ENCODE results near the gene MAPK10.

The MAPK10 gene

DNA sequence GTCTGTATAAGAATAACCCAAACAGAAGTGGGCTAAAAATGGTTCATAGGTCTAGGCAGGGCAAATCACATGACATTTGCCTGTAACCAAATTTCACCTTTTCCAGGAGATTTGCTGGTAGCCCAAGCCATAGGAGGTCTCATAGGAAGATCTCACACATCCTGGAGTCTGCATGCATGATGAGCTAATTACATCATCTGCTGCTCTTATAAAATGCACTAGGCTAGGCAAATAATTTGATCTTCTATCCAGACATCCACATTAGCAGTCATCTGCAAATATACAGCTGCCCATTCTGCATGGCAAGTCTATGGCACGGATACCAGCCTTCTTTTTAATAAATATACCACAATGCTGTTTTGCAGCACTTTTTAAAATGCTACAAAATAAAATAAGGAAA, 87.2 kb downstream of the MAPK10 start:
- DNase-seq, result no peak

DNA sequence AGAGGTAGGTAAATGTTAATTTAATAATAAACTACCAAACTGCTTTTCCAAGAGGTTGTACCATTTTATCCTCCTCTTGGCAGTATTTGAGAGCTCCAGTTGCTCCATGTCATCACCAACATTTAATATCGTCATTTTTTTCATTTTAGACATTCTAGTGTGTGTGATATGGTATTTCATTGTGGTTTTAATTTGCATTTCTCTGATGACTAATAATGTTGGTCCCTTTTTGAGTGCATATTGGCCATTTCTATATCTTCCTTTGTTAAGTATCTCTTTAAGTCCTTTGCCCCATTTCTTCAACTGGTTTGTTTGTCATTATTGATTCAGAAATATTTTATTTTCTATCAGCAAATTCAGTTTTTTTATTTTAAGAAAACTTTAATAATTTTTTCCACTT, 88.8 kb downstream of the MAPK10 start:
- DNase-seq, result no peak

DNA sequence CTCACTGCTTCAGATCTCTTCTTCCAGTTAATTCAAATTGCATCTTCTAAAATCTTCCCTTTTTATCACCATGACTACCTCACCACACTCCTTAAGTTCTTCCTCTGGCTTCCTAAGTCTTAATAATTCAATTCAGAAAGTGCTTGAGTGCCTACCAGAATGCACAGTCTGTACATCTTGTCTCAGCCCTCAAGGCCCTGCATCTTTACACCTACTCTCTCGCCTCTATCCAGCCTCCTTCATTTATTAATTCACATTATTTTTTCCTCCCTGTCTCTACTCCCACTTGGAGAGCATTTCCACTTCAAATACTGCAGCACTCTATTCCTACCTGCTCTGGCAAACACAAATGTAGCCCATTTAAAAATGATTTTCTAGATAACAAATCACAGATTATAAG, 90.5 kb downstream of the MAPK10 start:
- DNase-seq, result no peak

DNA sequence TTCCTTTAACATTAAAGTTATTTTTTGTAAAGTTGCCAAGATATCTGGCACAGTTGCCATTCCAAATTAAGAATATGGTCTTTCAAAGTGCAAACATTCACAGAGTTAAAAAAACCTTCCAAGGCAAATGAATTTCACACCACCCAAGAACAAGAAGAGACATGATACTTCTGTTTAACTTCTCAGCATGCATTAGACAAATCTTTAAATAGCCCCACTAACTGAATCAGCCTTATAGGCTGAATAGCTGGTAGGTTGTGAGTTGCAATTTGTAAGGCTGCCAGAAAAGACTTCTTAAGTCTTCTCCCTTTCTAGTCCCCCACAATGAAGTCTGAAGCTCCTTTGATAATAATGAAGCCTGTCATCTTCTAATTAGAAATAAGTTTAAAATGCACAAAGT, 95.6 kb downstream of the MAPK10 start:
- DNase-seq, result no peak

DNA sequence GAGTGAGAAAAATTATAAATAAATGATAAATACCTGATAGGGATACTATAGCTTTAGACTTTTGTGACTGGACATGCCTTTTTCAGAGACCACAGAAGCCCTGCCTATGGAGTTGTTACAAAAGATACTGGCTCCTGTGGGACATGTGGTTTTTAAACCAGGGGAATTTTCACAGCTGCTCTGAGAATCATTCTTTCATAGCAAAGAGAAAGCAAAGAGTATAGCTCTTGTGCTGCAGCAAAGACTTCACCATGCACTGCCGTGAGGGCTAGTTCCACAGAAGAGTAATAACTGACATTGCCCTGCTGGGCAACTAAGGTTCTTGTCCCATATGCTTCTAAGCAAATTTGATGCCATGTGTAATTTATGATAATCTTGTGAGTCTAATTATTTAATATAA, 98.2 kb downstream of the MAPK10 start:
- no peak for DNase-seq

DNA sequence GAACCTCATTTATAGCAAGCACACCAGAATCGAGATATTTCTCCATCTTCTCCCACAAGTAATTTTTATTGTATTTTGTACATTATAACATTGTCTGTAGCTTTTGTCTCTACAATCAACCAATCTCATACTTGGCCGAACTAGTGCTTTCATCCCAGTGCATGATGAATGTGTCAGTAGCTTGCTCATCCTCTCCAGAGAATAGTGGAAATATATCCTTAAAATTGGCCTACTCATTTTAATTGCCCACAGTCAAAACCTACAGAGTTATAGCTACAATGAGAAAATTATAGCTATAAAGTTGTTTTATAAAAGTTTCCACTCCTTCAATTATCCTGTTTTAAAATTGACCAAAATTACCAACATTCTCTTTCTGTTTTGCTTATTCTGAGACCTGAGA, 103.8 kb downstream of the MAPK10 start:
- no peak for DNase-seq

DNA sequence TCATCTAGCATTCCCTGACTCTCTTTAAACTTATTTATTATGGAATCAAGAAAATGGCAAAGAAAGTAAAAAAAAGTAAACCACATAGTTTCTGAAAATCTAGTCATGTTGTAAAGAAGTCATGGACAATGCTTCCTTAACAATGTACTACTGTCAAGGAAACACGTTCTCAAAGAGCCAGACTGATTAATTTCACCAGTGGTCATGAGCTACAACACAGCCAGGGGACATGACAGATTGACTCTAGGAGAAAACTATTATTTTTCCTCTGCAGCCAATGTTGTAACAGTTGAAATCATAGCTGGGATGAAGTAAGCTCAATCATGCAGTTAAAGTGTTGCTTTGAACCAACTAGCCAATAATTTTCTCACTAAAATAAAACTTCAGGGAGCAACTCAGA, 109.2 kb downstream of the MAPK10 start:
- no peak for DNase-seq

DNA sequence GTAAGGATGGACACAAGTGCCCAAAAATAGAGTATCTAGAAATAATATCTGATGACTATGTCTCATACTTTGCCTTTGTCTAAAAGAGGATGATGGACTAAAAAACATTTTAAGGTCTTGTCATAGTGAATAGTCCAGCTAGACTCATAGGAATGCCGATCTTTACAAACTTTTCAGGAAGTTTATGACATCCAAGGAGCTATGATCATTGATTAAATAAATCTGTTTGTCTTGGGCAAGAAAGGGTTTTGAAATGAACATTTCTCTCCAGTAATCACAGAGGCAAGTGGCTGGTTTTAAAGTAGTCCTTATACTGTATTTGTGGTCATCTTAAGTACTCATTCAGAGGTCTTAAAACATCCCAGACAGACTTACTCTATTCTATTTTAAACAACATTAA, 109.8 kb downstream of the MAPK10 start:
- DNase-seq, result no peak

DNA sequence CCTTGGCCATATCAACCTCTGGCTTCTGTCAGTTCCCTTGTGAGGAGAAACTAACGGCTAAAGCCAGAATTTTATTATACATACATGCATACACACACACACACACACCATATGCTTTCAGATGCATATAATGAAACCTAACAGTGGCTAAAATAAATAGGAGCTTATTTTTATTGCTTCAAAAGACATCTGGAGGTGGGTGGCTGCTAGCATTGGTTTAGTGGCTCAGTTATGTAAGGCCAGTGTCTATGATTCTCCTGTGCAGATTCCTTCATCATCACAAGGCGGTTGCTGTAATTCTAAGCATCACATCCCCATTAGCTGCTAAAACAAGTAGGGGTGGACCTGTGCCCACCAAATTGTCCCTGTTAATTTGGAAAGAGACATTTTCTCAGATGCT, 110.8 kb downstream of the MAPK10 start:
- no peak for DNase-seq

DNA sequence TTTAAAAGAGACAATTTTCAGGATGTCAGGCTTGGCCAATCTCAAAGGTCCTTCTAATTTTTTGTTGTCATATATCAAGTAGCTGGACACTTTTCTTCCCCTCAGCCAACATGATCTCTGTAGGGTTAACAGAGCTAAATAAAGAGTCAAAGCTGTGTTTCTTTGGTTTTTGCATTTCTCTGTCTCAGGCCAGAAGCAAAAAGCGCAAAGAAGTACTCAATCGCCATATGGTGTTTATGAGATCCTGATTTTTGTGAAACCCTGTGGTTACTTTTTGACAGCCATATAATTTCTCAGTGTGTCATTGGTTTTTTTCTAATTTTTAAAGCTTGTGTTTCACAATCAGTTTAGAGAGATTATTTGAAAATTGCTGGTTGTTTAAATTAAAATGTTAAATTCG, 111.9 kb downstream of the MAPK10 start:
- DNase-seq, result no peak

DNA sequence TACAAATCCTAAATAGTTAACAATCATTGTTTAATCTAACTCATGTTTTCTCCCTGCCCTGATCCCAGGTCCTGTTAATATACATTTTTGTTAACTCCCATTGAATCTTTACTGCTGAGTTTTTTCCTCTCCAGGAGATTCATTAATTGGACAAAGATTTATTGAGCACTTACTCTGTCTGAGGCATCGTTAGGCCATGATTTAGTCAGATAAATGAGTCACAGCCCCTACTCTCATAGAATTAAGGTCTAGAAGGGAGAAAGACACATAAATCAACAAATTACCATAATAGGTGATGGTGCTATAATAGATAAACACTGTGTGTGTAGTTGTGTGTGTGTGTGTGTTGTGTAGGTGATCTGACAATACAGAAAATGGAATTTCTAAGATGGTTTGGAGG, 112.5 kb downstream of the MAPK10 start:
- no peak for DNase-seq

DNA sequence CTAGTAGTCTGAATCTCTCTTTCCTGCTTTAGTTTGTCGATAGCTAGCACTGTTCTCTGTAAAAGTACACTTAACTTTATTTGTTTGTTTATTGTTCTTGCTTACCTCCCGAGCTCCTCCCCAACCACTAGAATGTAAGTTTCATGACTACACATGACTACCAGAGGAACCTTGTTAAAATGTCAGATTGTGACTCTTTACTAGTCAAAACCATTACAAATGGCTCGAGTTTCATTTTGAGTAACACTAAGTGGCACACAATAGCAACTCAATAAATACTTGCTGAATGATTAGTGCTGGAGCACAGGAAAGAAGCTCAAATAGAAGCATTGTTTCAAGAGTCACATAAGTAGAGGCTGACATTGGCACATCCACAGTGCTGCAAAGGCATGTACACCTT, 116.1 kb downstream of the MAPK10 start:
- DNase-seq, result no peak

DNA sequence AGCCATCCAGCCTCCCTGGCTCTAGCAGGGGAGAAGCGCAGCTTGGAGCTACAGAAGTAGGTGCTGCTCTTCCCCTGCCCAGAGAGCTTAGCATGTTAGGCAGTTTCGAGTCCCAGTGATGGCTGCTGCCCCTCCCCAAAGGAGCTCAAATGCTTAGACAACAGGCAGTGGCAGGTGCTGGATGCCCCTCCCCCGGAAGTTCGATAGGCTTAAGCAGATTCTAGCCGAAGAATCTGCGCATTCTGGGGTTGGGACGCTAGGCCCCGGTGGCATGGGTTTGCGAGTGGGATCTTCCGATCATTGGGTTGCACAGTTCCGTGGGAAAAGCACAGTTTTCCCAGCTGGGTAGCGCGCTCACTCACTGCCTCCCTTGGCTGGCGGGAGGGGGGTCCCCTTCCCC, 117.2 kb downstream of the MAPK10 start:
- no peak for DNase-seq

DNA sequence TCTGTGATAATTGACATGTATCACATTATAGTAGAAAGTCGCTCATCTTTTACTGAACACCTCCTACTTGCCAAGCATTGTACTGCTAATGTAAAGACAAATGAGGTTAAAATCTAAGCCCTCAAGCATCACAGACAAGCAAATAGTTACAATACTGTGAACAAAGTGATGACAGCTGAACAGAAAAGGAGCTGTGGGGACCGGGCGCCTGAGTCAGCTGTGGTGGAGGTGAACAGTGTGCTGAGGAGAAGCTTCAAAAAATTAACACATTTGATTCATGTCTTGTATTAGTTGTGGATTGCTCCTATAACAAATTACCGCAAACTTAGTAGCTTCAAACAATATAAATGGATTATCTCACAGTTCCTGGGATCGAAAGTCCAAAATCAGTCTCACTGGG, 124.3 kb downstream of the MAPK10 start:
- DNase-seq, result no peak

DNA sequence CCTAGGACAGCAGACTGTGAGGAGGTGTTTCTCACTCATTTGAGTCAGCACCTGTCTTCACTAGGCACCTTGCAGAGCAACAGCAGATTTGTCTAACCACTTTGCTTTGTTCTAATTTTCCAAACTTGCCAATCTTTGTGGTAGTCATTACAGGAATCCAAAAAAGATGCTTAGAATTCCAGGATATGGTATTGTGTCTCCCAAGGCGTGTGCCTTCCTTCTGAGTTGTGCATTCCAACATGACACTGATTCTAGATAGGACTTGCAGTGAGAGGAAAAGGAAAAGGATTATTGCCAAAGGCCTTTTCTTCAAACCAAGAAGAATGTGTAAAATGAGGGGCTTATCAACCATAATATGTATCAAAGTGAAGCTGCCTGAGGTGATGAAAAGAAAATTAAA, 126.2 kb downstream of the MAPK10 start:
- no peak for DNase-seq

DNA sequence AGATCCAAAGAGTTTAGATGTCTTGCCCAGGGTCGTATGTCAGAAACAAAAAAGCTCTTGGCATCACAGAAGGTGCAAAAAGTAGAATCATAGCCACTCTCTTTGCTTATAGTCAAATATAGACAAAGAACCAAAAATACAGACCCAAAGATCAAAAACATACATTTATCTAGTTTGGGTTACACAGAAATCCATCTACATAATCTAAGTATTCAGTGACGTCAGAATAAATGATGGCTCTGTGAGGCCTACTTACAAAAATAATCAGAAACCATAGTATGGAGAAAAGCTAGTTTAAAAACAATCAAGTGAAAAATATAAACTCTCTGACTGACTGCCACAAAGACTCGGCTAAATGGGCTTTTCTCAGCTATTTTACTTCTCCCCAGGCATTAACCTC, 126.8 kb downstream of the MAPK10 start:
- no peak for DNase-seq

DNA sequence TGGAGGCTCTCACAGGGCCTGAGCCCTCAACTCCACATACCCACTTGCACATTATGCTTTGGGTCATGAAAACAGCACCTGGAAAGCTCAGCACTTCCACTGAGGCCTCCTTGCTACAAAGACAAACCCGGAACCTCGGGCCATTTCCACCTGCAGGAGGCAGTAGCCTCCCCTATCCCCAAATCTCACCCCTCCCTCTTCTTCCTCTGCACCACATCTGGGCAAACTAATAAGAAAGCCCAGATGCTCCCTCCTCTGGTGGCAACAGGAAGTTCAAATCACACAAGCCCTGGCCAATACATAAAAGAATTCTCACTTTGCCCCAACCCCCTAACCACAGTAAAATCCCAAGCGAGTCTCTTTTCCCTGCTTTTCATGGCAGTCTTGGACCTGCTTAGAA, 136.4 kb downstream of the MAPK10 start:
- no peak for DNase-seq

DNA sequence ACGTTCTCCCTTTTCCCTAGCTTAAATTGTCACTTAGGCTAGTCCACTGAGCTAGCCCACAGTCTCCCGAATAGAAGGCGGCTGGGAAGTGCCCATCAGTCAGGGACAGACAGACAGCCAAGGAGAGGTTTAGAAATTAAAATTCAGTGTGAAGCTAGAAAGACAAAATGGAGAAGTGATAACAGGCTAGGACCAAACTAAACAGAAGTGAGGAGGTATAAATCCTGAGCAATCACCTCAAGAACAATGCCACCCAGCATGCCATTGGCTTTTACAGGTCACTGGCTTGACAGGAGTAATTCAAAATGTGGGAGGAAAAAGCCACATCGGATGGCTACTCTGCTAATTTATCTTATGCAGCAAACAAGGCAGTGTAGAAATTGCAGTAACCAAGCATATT, 138.9 kb downstream of the MAPK10 start:
- DNase-seq, result no peak

DNA sequence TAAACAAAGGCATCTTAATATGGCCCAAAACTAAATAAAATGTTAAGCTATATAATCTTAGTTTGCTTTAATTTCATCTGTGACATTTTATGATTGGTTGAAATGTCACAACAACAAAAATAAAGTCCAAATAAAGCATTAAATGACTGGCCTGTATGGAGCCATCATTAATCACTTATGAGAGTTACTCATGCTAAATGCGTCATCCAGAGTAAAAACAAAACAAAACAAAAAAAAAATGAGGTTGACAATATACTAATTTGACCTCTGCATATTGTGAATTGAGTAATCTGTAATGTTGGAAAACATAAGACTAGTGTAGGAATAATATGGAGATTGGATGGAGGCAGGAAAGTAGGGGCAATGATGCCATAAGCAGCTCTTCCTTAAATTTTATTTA, 139.7 kb downstream of the MAPK10 start:
- DNase-seq, result no peak

DNA sequence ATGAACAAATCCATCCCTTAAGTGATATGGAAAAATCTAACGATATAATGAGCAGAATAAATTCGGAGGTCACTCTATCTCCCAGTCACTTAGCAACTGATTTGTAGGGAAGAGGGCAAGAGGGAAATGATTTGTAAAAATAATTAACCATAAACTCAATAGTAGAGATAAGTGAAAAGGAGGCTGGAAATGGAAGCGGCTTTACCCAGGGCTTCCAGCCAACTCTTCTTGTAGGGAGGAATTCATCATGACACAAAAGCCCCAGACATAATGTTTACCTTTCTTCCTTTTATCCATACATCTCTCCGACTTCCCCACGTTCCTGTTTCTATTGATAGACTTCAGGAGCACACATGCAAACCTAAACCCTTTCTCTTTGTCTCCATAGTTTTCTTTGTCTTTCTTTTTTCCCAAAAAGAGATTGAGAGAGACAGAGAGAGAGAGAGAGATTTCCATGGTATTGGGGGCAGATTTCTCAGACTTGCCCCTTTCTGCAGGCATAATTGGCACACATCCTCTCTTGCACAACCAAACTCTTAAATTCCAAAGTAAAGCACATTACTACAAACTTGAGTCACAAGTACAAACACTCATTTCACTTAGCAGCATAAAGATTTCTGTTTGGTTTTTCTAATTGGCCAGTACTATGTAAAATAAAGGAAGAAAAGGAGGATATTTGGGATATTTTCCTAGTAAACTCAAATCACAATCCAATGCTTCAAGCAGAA, 140.9 kb downstream of the MAPK10 start:
- DNase-seq, result no peak

DNA sequence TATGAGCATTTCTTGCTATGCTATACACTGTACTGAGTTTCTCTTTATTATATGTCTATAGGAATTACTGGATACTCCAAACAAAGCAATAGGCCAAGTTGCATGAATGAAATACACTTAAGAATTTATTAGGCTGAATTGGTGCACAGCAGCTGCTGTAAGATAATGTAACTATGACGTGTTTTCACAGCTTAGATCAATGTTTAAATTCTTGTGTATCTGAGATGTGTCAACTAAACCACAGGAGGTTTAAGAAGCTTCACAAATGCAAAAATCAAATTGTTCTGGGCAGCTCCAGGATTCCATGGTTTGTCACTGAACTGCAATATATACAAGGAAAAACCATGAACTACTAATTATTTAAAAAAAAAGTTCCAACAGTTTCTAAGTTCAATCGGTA, 156.7 kb downstream of the MAPK10 start:
- DNase-seq, result no peak

DNA sequence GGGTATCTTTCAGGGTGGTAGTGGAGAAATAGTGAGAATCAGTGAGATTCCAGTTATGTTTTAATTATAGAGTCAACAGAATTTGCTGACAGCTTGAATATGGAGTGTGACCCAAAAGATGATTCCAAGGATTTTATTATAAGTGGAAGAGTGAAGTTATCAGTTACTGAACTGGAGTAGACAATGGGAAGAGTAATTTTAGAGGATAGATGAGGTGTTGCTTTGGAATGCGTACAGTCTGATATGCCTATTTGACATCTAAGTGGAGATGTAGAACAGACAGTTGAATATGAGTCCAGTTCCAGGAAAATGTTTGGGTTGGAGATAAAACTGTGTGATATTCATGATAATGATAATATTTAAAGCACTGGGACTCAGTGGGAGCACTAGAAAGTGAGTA, 174.2 kb downstream of the MAPK10 start:
- DNase-seq, result no peak

DNA sequence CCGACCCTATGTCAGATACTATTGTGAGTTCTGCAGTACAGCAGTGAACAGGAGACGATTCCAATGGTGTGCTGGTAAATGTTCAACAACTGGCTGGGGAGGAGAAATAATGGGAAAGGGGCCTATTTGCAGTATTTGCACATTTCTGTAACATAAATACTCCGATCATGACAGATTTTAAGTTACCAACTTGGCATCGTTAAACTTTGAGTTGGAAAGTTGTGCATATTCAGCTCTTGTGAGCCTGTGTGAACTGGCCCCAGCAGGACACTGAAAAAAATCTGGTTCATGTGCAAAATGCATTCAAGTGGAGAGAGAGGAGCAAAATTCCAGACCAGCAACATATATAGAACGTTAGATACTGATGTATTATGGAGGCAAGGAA, 175.0 kb downstream of the MAPK10 start:
- DNase-seq, result no peak

DNA sequence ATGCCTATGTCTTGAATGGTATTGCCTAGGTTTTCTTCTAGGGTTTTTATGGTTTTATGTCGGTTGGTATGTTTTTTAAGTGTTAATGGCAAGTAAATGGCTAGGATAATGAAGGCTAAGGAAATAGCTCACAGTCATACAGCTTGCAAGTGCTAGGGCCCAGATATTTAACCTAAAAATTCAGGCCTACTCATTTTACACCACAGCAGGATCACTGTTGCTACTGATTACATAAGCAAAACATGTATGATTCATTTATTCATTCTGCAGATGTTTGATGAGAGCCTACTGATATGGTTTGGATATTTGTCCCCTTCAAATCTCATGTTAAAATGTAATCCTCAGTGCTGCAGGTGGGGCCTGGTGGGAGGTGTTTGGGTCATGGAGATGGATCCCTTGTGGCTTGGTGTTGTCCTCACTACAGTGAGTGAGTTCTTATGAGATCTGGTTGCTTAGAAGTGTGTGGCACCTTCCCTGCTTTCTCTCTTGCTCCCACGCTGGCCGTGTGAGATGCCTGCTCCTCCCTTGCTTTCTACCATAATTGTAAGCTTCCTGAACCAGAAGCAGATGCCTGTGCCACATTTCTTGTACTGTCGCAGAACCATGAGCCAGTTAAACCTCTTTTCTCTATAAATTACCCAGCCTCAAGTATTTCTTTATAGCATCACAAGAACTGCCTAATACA, 175.5 kb downstream of the MAPK10 start:
- no peak for DNase-seq

DNA sequence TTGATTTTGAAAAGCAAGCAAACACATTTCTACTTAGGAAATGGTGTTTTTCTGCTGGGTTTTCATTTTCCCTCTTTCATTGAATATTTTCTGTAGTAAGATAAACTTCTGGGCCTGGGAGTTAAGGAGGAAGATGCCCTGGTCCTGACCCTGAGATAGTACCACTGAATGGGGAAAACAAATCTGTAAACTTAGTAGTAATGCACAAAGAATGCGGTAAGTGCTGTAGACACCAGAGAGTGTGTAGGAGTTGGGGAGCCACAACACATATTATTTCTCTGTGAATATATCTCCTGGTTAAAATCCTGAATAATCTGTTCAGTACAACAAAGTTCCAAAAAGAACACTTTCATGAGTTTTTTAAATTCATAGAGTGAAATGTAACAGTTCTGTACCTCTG, 178.3 kb downstream of the MAPK10 start:
- DNase-seq, result no peak

Data from NCI-H1436 treated with DMSO at 0.1 percent for 48 hours (cell line).